ENCODE data around the gene GRHL3. TPM values are rescaled to one million over a fixed set of nuclear protein-coding genes. Genes with fewer than 3 reads are reported as not detected.

Gene GRHL3
- polyA plus RNA-seq, 3 donors: 0.03 TPM; not detected in 2

- H3K27ac ChIP-seq (ENCODE audit: low read depth in 1 of 2, low read length in 2 of 2): no peak overlapping the region
- no peaks in the 10 kb centered on the region for H3K36me3 Mint-ChIP-seq
- no peak for DNase-seq
- WGBS (ENCODE audit: insufficient coverage): 100% methylated on average over 2 of the region's 4 CpGs
- no peak overlapping the region for H3K27ac Mint-ChIP-seq
- intact Hi-C loops (cut with micrococcal nuclease): loop anchor here (5.0 to 10.0 kb wide), 3 partner anchors 66 to 321 kb away; no protein-coding TSS in a partner anchor
- no peaks in the 10 kb centered on the region for H3K9me3 Mint-ChIP-seq
- peaks cover 0 to 2% (median 0%) of the 10 kb centered on the region in 3 donors for H3K27me3 Mint-ChIP-seq (ENCODE audit: low read depth in 3 of 3)
- TF ChIP-seq CTCF (IDR thresholded peaks at IDR 0.05): no peak
- H3K4me2 ChIP-seq (replicated peaks; ENCODE audit: extremely low read depth, low read length, poor library complexity, severe bottlenecking): no peak overlapping the region
- H4K20me1 ChIP-seq (ENCODE audit: insufficient read depth, low read length): no peaks in the 10 kb centered on the region
- H3K9me3 ChIP-seq (replicated peaks in 1 of 2; ENCODE audit: control insufficient read depth in 1 of 2, insufficient read depth in 1 of 2, low read length in 2 of 2): no peaks in the 10 kb centered on the region
- no peak overlapping the region for H3K9ac ChIP-seq (ENCODE audit: insufficient read depth, low read length, poor library complexity, severe bottlenecking)
- no peaks in the 10 kb centered on the region for H3K36me3 ChIP-seq (replicated peaks in 1 of 2; ENCODE audit: control insufficient read depth in 1 of 2, insufficient read depth in 2 of 2, low read length in 2 of 2)
- peaks cover 12% of the 10 kb centered on the region for H3K4me1 Mint-ChIP-seq
- H3K79me2 ChIP-seq (ENCODE audit: insufficient read depth, low read length): no peaks in the 10 kb centered on the region
- no peak overlapping the region for H3K4me3 Mint-ChIP-seq
- H2AFZ ChIP-seq (ENCODE audit: insufficient read depth, low read depth, low read length, poor library complexity, severe bottlenecking): no peak overlapping the region
- no peak overlapping the region for H3K4me3 ChIP-seq (replicated peaks in 1 of 3; ENCODE audit: low read depth in 2 of 3, low read length in 3 of 3)
- no peaks in the 10 kb centered on the region for H3K4me1 ChIP-seq (ENCODE audit: control insufficient read depth in 1 of 2, insufficient read depth in 2 of 2, low read length in 2 of 2)
- no peaks in the 10 kb centered on the region for H3K27me3 ChIP-seq (ENCODE audit: control insufficient read depth in 2 of 2, insufficient read depth in 2 of 2, low read length in 2 of 2)
Observed at GRCh38 chr1:24392982-24393650, 74.0 kb downstream of the GRHL3 start.

GRCh38 chr1:24393892-24394291, 74.7 kb downstream of the GRHL3 start:
- Histone ChIP-seq H2AFZ (ENCODE audit: insufficient read depth, low read depth, low read length, poor library complexity, severe bottlenecking) (no peak overlapping the region), H3K27me3 (ENCODE audit: control insufficient read depth in 2 of 2, insufficient read depth in 2 of 2, low read length in 2 of 2) (no peaks in the 10 kb centered on the region), H3K4me2 (replicated peaks; ENCODE audit: extremely low read depth, low read length, poor library complexity, severe bottlenecking) (no peak overlapping the region), H4K20me1 (ENCODE audit: insufficient read depth, low read length) (no peaks in the 10 kb centered on the region), H3K4me1 (ENCODE audit: control insufficient read depth in 1 of 2, insufficient read depth in 2 of 2, low read length in 2 of 2) (no peaks in the 10 kb centered on the region), H3K4me3 (replicated peaks in 1 of 3; ENCODE audit: low read depth in 2 of 3, low read length in 3 of 3) (no peak overlapping the region), H3K79me2 (ENCODE audit: insufficient read depth, low read length) (no peaks in the 10 kb centered on the region), H3K27ac (ENCODE audit: low read depth in 1 of 2, low read length in 2 of 2) (no peak overlapping the region), H3K36me3 (replicated peaks in 1 of 2; ENCODE audit: control insufficient read depth in 1 of 2, insufficient read depth in 2 of 2, low read length in 2 of 2) (no peaks in the 10 kb centered on the region), H3K9me3 (replicated peaks in 1 of 2; ENCODE audit: control insufficient read depth in 1 of 2, insufficient read depth in 1 of 2, low read length in 2 of 2) (no peaks in the 10 kb centered on the region), H3K9ac (ENCODE audit: insufficient read depth, low read length, poor library complexity, severe bottlenecking) (no peak overlapping the region)
- no peaks in the 10 kb centered on the region for H3K9me3 Mint-ChIP-seq
- no peak for TF ChIP-seq CTCF (IDR thresholded peaks at IDR 0.05)
- no peaks in the 10 kb centered on the region for H3K36me3 Mint-ChIP-seq
- H3K4me1 Mint-ChIP-seq: peaks cover 12% of the 10 kb centered on the region
- 29% methylated on average over 2 of the region's 6 CpGs for WGBS (ENCODE audit: insufficient coverage)
- DNase-seq: no peak
- H3K4me3 Mint-ChIP-seq: no peak overlapping the region
- intact Hi-C loops (cut with micrococcal nuclease): loop anchor here (5.0 to 10.0 kb wide), 3 partner anchors 67 to 322 kb away; no protein-coding TSS in a partner anchor
- H3K27me3 Mint-ChIP-seq (ENCODE audit: low read depth in 3 of 3): peaks cover 0 to 2% (median 0%) of the 10 kb centered on the region in 3 donors
- H3K27ac Mint-ChIP-seq: no peak overlapping the region
